Measurements from ENCODE around the gene BMPR1B. TPM values are rescaled to one million over a fixed set of nuclear protein-coding genes. Genes with fewer than 3 reads are reported as not detected.
"Not testable (repeated sequence)": the region's sequence is repeated elsewhere in the genome, so short reads cannot be mapped to it uniquely, and the experiment has no call there.

Gene BMPR1B
- total and polyA plus RNA-seq, 9 of the 15 experiments (the other 6 are each of a cell fraction or from before 2014, with no cell fraction given), result 0.01 TPM; not detected in 8

DNA sequence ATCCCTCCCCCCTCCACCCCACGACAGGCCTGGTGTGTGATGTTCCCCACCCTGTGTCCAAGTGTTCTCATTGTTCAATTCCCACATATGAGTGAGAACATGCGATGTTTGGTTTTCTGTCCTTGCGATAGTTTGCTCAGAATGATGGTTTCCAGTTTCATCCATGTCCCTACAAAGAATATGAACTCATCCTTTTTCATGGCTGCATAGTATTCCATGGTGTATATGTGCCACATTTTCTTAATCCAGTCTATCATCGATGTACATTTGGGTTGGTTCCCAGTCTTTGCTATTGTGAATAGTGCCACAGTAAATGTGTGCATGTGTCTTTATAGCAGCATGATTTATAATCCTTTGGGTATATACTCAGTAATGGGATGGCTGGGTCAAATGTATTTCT is 376.3 kb downstream of the BMPR1B start:
- H3K9me1 ChIP-seq (ENCODE audit: control insufficient read depth, insufficient read depth, low read length); H2AFZ ChIP-seq (ENCODE audit: low read depth, low read length); POLR2A ChIA-PET; H3K27ac ChIP-seq (ENCODE audit: extremely low read depth, low read depth, low read length); H3K79me2 ChIP-seq (ENCODE audit: control insufficient read depth, insufficient read depth, low read length); intact Hi-C loops (cut with micrococcal nuclease); H3K4me2 ChIP-seq (ENCODE audit: insufficient read depth, low read length); H3K27me3 ChIP-seq (ENCODE audit: control insufficient read depth in 2 of 2, insufficient read depth in 2 of 2, low read length in 2 of 2); in situ Hi-C loops (cut with MboI); DNase-seq (ENCODE audit: extremely low read depth in 1 of 4, low spot score in 3 of 4); H3K4me1 ChIP-seq (replicated peaks in 1 of 2; ENCODE audit: control insufficient read depth in 2 of 2, insufficient read depth in 2 of 2, low read length in 2 of 2); BruUV-seq (replicated peaks); FAIRE-seq; H3K36me3 ChIP-seq (ENCODE audit: control insufficient read depth, insufficient read depth, low read length); H3K4me3 ChIP-seq; H3K9me3 ChIP-seq (replicated peaks; ENCODE audit: control insufficient read depth, insufficient read depth, low read depth, low read length); H3K9ac ChIP-seq (ENCODE audit: insufficient read depth in 1 of 2, low read depth in 2 of 2, low read length in 2 of 2); CTCF ChIA-PET (ENCODE audit: low intra/inter-chr PET ratio); H4K20me1 ChIP-seq (replicated peaks; ENCODE audit: control insufficient read depth, insufficient read depth, low read length); ATAC-seq: not testable (repeated sequence)
- WGBS (ENCODE audit: insufficient coverage, low coverage, missing lambda C conversion rate), result 2% methylated on average over 4 of the region's 4 CpGs
- TF ChIP-seq RBM25 (IDR thresholded peaks at IDR 0.05; ENCODE audit: low read depth, low read length, severe bottlenecking), result peak; percentile 67
- TF ChIP-seq ZNF146 (CRISPR knock-in tag; IDR thresholded peaks at IDR 0.05; ENCODE audit: unreplicated experiment), result peak; percentile 93

DNA sequence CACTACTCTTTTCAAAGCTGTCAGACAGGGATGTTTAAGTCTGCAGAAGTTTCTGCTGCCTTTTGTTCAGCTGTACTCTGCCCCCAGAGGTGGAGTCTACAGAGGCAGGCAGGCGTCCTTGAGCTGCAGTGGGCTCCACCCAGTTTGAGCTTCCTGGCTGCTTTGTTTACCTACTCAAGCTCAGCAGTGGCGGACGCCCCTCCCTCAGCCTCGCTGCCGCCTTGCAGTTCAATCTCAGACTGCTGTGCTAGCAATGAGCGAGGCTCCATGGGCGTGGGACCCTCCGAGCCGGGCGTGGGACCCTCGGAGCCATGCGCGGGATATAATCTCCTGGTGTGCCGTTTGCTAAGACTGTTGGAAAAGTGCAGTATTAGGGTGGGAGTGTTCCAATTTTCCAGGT is 381.7 kb downstream of the BMPR1B start:
- H3K4me2 ChIP-seq (ENCODE audit: insufficient read depth, low read length); H3K4me1 ChIP-seq (replicated peaks in 1 of 2; ENCODE audit: control insufficient read depth in 2 of 2, insufficient read depth in 2 of 2, low read length in 2 of 2); DNase-seq (ENCODE audit: extremely low read depth in 1 of 4, low spot score in 3 of 4); H3K27ac ChIP-seq (ENCODE audit: extremely low read depth, low read depth, low read length); H3K9me3 ChIP-seq (replicated peaks; ENCODE audit: control insufficient read depth, insufficient read depth, low read depth, low read length); POLR2A ChIA-PET; FAIRE-seq; H3K4me3 ChIP-seq; BruUV-seq (replicated peaks); in situ Hi-C loops (cut with MboI); ATAC-seq; H3K79me2 ChIP-seq (ENCODE audit: control insufficient read depth, insufficient read depth, low read length); CTCF ChIA-PET (ENCODE audit: low intra/inter-chr PET ratio); H3K36me3 ChIP-seq (ENCODE audit: control insufficient read depth, insufficient read depth, low read length); H3K27me3 ChIP-seq (ENCODE audit: control insufficient read depth in 2 of 2, insufficient read depth in 2 of 2, low read length in 2 of 2); intact Hi-C loops (cut with micrococcal nuclease); H3K9me1 ChIP-seq (ENCODE audit: control insufficient read depth, insufficient read depth, low read length); H2AFZ ChIP-seq (ENCODE audit: low read depth, low read length); H3K9ac ChIP-seq (ENCODE audit: insufficient read depth in 1 of 2, low read depth in 2 of 2, low read length in 2 of 2); H4K20me1 ChIP-seq (replicated peaks; ENCODE audit: control insufficient read depth, insufficient read depth, low read length): not testable (repeated sequence)
- 2% methylated on average over 14 of the region's 14 CpGs for WGBS (ENCODE audit: insufficient coverage, low coverage, missing lambda C conversion rate)
